HepG2 (cell line): Measurements from ENCODE around the gene UPK1A. TPM values are rescaled to one million over a fixed set of nuclear protein-coding genes. Genes with fewer than 3 reads are reported as not detected.

Source experiments
- AGO1 ChIP-seq: fragments of 200-400 bp; formaldehyde crosslinking; IDR thresholded peaks from 2 replicates; pipeline ENCODE4 v1.6.1; 2017; ENCODE audit warnings: mild to moderate bottlenecking, low read depth, low read length, moderate library complexity; ENCODE audit not compliant: poor library complexity, severe bottlenecking
- ARNT ChIP-seq: fragments of 450-650 bp; IDR thresholded peaks from 2 replicates; pipeline ENCODE4 v1.6.1; 2017
- ATF6 ChIP-seq: sonication (generic); formaldehyde crosslinking; conservative IDR thresholded peaks from 2 replicates; pipeline ENCODE4 v1.4.0; 2020; ENCODE audit warnings: missing genetic modification reagents
- CREB1 ChIP-seq, 2 experiments: fragments of 450-650 bp in 1 of 2; IDR thresholded peaks; 2 replicates each; pipeline ENCODE4 v1.6.1; 2016 to 2017; ENCODE audit warnings: control low read depth in 1 of 2, mild to moderate bottlenecking in 1 of 2, missing compliant biosample characterization in 1 of 2, missing genetic modification characterization in 1 of 2
- GATAD2A ChIP-seq: IDR thresholded peaks from 2 replicates; pipeline ENCODE4 v1.6.1; 2016
- HDAC2 ChIP-seq: sonication (generic); formaldehyde crosslinking; IDR thresholded peaks from 2 replicates; pipeline ENCODE4 v1.4.0; 2020; ENCODE audit warnings: missing genetic modification reagents
- HOXA7 ChIP-seq: sonication (generic); formaldehyde crosslinking; IDR thresholded peaks from 2 replicates; pipeline ENCODE4 v1.8.1; 2022; ENCODE audit warnings: mild to moderate bottlenecking, missing genetic modification reagents, moderate library complexity
- KDM6A ChIP-seq: IDR thresholded peaks from 2 replicates; pipeline ENCODE4 v1.6.1; 2016; ENCODE audit warnings: low read depth
- NFYC ChIP-seq: IDR thresholded peaks from 2 replicates; pipeline ENCODE4 v1.6.1; 2016; ENCODE audit warnings: missing genetic modification reagents, missing compliant biosample characterization
- NR2F2 ChIP-seq: IDR thresholded peaks from 2 replicates; pipeline ENCODE4 v1.6.1; 2012; ENCODE audit warnings: low read depth, inconsistent platforms, borderline replicate concordance
- POLR2A ChIP-seq, 2 experiments: IDR thresholded peaks; 2 replicates each; pipeline ENCODE4 v1.6.1; 2011; ENCODE audit warnings: low read depth in 2 of 2, low read length in 2 of 2, mild to moderate bottlenecking in 1 of 2, moderate library complexity in 1 of 2; ENCODE audit not compliant: insufficient read depth in 1 of 2
- RAD51 ChIP-seq: fragments of 450-650 bp; IDR thresholded peaks from 2 replicates; pipeline ENCODE4 v1.6.1; 2016; ENCODE audit warnings: borderline replicate concordance
- RBM22 ChIP-seq: fragments of 200-400 bp; formaldehyde crosslinking; optimal IDR thresholded peaks from 2 replicates; pipeline ENCODE3; 2017; ENCODE audit warnings: mild to moderate bottlenecking, low read length, moderate library complexity
- RFXANK ChIP-seq: IDR thresholded peaks from 2 replicates; pipeline ENCODE4 v1.6.1; 2016
- SIN3A ChIP-seq: IDR thresholded peaks from 2 replicates; pipeline ENCODE4 v1.6.1; 2011; ENCODE audit warnings: low read depth, mild to moderate bottlenecking, control low read depth, low read length, borderline replicate concordance
- ZBTB7A ChIP-seq: sonication (generic); formaldehyde crosslinking; IDR thresholded peaks from 2 replicates; pipeline ENCODE4 v1.8.0; 2022; ENCODE audit warnings: mild to moderate bottlenecking, missing genetic modification reagents
- ZMAT3 ChIP-seq: sonication (generic); formaldehyde crosslinking; conservative IDR thresholded peaks from 2 replicates; pipeline ENCODE4 v1.7.0; 2021; ENCODE audit warnings: missing genetic modification reagents
- ZNF569 ChIP-seq: sonication (generic); formaldehyde crosslinking; IDR thresholded peaks from 2 replicates; pipeline ENCODE4 v1.5.0; 2020; ENCODE audit warnings: mild to moderate bottlenecking, missing genetic modification reagents, moderate library complexity, borderline replicate concordance
- ZNF670 ChIP-seq: sonication (generic); formaldehyde crosslinking; IDR thresholded peaks from 2 replicates; pipeline ENCODE4 v1.8.0; 2022; ENCODE audit warnings: mild to moderate bottlenecking, missing genetic modification reagents, borderline replicate concordance
- ZNF737 ChIP-seq: sonication (generic); formaldehyde crosslinking; IDR thresholded peaks from 2 replicates; pipeline ENCODE4 v1.5.0; 2020; ENCODE audit warnings: missing genetic modification reagents, mild to moderate bottlenecking, borderline replicate concordance
- ZNF770 ChIP-seq: sonication (generic); formaldehyde crosslinking; IDR thresholded peaks from 2 replicates; pipeline ENCODE4 v1.5.0; 2020; ENCODE audit warnings: mild to moderate bottlenecking, missing genetic modification reagents
- ZSCAN20 ChIP-seq: sonication (generic); formaldehyde crosslinking; IDR thresholded peaks from 2 replicates; pipeline ENCODE4 v1.4.0; 2020; ENCODE audit warnings: missing genetic modification reagents, mild to moderate bottlenecking, borderline replicate concordance
- polyA plus RNA-seq, 8 experiments: library from polyadenylated mRNA; depleted of rRNA in 3 of 8; stranded (reverse) in 7 of 8; unstranded in 1 of 8; fragments of >200 nt; fragmentation: Illumina TruSeq in 4 of 8; extraction: Trizol in 4 of 8; gene quantifications; 2 replicates each; pipeline versions ENCODE4 v1.2.1 to v1.2.3, GENCODE V29; 2011 to 2016; ENCODE audit warnings: low read depth in 4 of 8, missing spikeins in 1 of 8, mixed read lengths in 1 of 8; ENCODE audit not compliant: insufficient read depth in 1 of 8
- total RNA-seq, 5 experiments: library from RNA; depleted of rRNA; stranded (reverse); fragments of >200 nt; fragmentation: Illumina TruSeq; extraction: Trizol; gene quantifications; 2 replicates each; pipeline ENCODE4 v1.2.3, GENCODE V29; 2016; ENCODE audit warnings: low read depth in 1 of 5
- TF ChIP-seq, protein P1 (sequence below): sonication (generic); formaldehyde crosslinking; IDR thresholded peaks from 2 replicates; pipeline ENCODE4 v1.8.0; 2022; ENCODE audit warnings: mild to moderate bottlenecking, missing genetic modification reagents

UPK1A gene
- total and polyA plus RNA-seq, 2 of the 13 experiments (the other 11 are each of a cell fraction or from before 2014, with no cell fraction given), result 2.9 TPM; not detected in 1

- no peak for TF ChIP-seq HOXA7
- no peak for TF ChIP-seq RAD51
- peak; percentile 53 for TF ChIP-seq HDAC2 (CRISPR knock-in tag)
- TF ChIP-seq, protein P1, sequence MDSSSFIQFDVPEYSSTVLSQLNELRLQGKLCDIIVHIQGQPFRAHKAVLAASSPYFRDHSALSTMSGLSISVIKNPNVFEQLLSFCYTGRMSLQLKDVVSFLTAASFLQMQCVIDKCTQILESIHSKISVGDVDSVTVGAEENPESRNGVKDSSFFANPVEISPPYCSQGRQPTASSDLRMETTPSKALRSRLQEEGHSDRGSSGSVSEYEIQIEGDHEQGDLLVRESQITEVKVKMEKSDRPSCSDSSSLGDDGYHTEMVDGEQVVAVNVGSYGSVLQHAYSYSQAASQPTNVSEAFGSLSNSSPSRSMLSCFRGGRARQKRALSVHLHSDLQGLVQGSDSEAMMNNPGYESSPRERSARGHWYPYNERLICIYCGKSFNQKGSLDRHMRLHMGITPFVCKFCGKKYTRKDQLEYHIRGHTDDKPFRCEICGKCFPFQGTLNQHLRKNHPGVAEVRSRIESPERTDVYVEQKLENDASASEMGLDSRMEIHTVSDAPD (CRISPR knock-in tag), result no peak
- no peak for TF ChIP-seq SIN3A
- TF ChIP-seq RBM22, result no peak
- no peak for TF ChIP-seq ZNF670
- TF ChIP-seq ATF6 (CRISPR knock-in tag), result 0 out of 2 replicates have a peak, but pooled peaks have one; percentile 29
- no peak for TF ChIP-seq NFYC (CRISPR knock-in tag)
- TF ChIP-seq ZSCAN20 (CRISPR knock-in tag), result peak; percentile 20; the same call in 1 of the 2 replicates
- TF ChIP-seq CREB1 (IDR thresholded peaks at IDR 0.05), result no peak
- TF ChIP-seq CREB1 (CRISPR knock-in tag; IDR thresholded peaks at IDR 0.05), result no peak
- TF ChIP-seq ZNF737 (CRISPR knock-in tag), result no peak
- peak in 1 of 2 experiments; percentile 64; a peak in 2 of 4 replicates for TF ChIP-seq POLR2A (IDR thresholded peaks at IDR 0.05; ENCODE audit: insufficient read depth in 1 of 2, low read depth in 2 of 2, low read length in 2 of 2)
- TF ChIP-seq AGO1, result no peak
- TF ChIP-seq ZNF569 (CRISPR knock-in tag), result no peak
- no peak for TF ChIP-seq ZNF770 (CRISPR knock-in tag)
- TF ChIP-seq NR2F2, result no peak; the same call in 1 of the 2 replicates
- no peak for TF ChIP-seq ARNT
- peak; percentile 43; the same call in 1 of the 2 replicates for TF ChIP-seq ZBTB7A (CRISPR knock-in tag)
- no peak for TF ChIP-seq KDM6A (CRISPR knock-in tag)
- TF ChIP-seq RFXANK (CRISPR knock-in tag), result 0 out of 2 replicates have a peak, but pooled peaks have one; percentile 37
- TF ChIP-seq GATAD2A, result no peak
- TF ChIP-seq ZMAT3 (CRISPR knock-in tag), result no peak; the same call in 1 of the 2 replicates
Measured at GRCh38 chr19:35715981-35716800, 49.9 kb downstream of the UPK1A start (continued).
